NB4 (cell line): ENCODE measurements around the gene ZNF354B.
"Not testable (repeated sequence)": the region's sequence is repeated elsewhere in the genome, so short reads cannot be mapped to it uniquely, and the experiment has no call there.

Experiments
- DNase-seq: peaks from one replicate; pipeline ENCODE4 v3.0.0; 2010; ENCODE audit warnings: low read depth
- H3K4me3 ChIP-seq: one replicate; pipeline ENCODE4 v1.5.1; 2011; ENCODE audit warnings: mild to moderate bottlenecking, low read depth, low read length, moderate library complexity
- MYC ChIP-seq: IDR thresholded peaks from 2 replicates; pipeline ENCODE4 v1.6.1; 2011; ENCODE audit warnings: low read depth, low read length
- POLR2A ChIP-seq: IDR thresholded peaks from 2 replicates; pipeline ENCODE4 v1.6.1; 2011; ENCODE audit warnings: mild to moderate bottlenecking; ENCODE audit not compliant: insufficient read length; ENCODE audit errors: extremely low read depth
- TF ChIP-seq, protein P1 (sequence below): IDR thresholded peaks from 2 replicates; pipeline ENCODE4 v1.6.1; 2011; ENCODE audit warnings: low read depth, low read length
- TF ChIP-seq, protein P2 (sequence below): IDR thresholded peaks from one replicate; pipeline ENCODE4 v1.5.1; 2012; ENCODE audit warnings: low read depth, low read length

ZNF354B gene

GRCh38 chr5:178827636-178828035 is 32.1 kb upstream of the ZNF354B start:
- no peak overlapping the region for H3K4me3 ChIP-seq
- TF ChIP-seq, protein P1, sequence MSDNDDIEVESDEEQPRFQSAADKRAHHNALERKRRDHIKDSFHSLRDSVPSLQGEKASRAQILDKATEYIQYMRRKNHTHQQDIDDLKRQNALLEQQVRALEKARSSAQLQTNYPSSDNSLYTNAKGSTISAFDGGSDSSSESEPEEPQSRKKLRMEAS: no peak
- TF ChIP-seq POLR2A (no peak), MYC (no peak)
- TF ChIP-seq, protein P2, sequence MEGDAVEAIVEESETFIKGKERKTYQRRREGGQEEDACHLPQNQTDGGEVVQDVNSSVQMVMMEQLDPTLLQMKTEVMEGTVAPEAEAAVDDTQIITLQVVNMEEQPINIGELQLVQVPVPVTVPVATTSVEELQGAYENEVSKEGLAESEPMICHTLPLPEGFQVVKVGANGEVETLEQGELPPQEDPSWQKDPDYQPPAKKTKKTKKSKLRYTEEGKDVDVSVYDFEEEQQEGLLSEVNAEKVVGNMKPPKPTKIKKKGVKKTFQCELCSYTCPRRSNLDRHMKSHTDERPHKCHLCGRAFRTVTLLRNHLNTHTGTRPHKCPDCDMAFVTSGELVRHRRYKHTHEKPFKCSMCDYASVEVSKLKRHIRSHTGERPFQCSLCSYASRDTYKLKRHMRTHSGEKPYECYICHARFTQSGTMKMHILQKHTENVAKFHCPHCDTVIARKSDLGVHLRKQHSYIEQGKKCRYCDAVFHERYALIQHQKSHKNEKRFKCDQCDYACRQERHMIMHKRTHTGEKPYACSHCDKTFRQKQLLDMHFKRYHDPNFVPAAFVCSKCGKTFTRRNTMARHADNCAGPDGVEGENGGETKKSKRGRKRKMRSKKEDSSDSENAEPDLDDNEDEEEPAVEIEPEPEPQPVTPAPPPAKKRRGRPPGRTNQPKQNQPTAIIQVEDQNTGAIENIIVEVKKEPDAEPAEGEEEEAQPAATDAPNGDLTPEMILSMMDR: no peak
- DNase-seq: no peak

DNA sequence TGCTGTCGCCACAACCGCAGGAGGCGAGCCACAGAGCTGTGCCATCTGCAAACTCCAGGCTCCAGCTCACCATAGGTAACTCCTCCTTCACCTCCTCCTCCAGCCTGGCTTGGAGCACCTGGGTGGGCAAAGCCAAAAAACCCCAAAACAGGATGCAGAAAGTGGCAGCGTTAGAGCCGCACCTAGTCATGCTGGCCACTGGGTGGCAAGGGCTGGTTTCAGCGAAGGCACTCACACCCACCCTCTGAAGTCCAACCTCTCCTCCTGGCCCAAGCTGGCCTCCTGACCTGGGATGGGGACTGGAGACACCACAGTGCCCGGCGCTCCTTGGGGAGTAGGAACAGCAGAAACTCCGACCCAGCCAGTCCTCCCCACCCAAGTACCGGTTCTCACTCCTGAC is 28.7 kb upstream of the ZNF354B start:
- no peak for TF ChIP-seq POLR2A
- TF ChIP-seq, protein P2: peak; percentile 12
- TF ChIP-seq MYC: no peak
- TF ChIP-seq, protein P1: no peak
- H3K4me3 ChIP-seq: no peak overlapping the region
- no peak for DNase-seq

GRCh38 chr5:178832618-178833201 is 27.0 kb upstream of the ZNF354B start:
- DNase-seq: no peak
- TF ChIP-seq MYC: no peak
- TF ChIP-seq, protein P1: no peak
- no peak for TF ChIP-seq POLR2A
- TF ChIP-seq, protein P2: no peak
- H3K4me3 ChIP-seq: no peak overlapping the region

GRCh38 chr5:178836628-178837027 is 23.1 kb upstream of the ZNF354B start:
- no peak for DNase-seq
- H3K4me3 ChIP-seq: no peak overlapping the region
- TF ChIP-seq, protein P1: no peak
- TF ChIP-seq, protein P2: no peak
- TF ChIP-seq POLR2A (no peak), MYC (no peak)

- not testable (repeated sequence) for H3K4me3 ChIP-seq, DNase-seq
Measured at GRCh38 chr5:178838695-178839318, 20.9 kb upstream of the ZNF354B start.

DNA sequence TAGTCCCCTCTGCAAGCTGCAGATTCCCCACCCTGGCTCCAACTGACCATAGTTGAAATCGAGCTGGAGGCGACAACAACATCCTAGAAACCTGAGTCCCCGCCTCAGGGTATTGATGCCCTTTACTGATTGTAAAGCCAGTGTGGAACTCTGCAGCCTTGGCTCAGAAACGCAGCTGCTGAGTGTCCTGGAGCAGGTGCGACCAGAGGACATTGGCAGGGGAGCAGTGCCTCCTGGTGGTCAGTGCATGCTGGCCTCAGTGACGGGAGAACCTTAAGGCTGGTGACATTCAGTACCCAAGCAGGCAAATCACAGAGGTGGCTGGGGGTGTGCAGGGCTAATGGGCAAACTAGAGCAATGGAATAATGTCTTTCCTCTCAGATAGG is 20.4 kb upstream of the ZNF354B start:
- TF ChIP-seq, protein P1: peak; percentile 51; the same call in 1 of the 2 replicates
- no peak for TF ChIP-seq POLR2A
- TF ChIP-seq, protein P2: peak; percentile 72
- DNase-seq: peak; percentile 64
- H3K4me3 ChIP-seq: no peak overlapping the region

DNA sequence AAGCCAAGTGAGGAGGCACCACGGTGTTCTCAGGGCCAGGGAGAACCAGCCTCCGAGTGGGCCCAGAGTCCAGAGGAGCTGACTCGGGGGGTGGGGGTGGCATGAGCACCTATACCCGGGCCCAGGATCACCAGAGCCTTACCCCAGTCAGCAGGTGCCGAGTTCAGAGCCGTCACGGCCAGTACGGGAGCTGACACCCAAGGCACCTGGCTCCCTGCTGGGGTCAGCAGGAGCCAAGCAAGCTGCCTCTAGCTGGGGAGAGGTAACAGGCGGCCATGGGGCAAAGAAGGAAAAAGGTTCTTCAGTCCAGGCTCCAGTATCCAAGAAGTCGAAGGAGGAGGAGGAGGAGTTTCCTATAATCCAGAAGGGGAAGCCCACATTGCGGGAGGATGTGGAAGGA is 19.4 kb upstream of the ZNF354B start:
- DNase-seq, H3K4me3 ChIP-seq: not testable (repeated sequence)
